ENCODE data around the gene CCDC190. TPM values are rescaled to one million over a fixed set of nuclear protein-coding genes. Genes with fewer than 3 reads are reported as not detected.
"Not testable (repeated sequence)": the region's sequence is repeated elsewhere in the genome, so short reads cannot be mapped to it uniquely, and the experiment has no call there.

CCDC190 gene
- total RNA-seq, 2 donors from 2014 or later: 0.19 to 0.37 TPM

GRCh38 chr1:162881590-162881989 lies 20.6 kb upstream of the CCDC190 start:
- DNase-seq (ENCODE audit: low spot score): no peak
- intact Hi-C loops (cut with DNase I): no loop called here

GRCh38 chr1:162880617-162881016 lies 19.6 kb upstream of the CCDC190 start:
- DNase-seq (ENCODE audit: low spot score); intact Hi-C loops (cut with DNase I): not testable (repeated sequence)

GRCh38 chr1:162878000-162878596 lies 17.1 kb upstream of the CCDC190 start:
- DNase-seq (ENCODE audit: low spot score): peak; percentile 87
- intact Hi-C loops (cut with DNase I): loop anchor here (5.0 to 10.0 kb wide), 3 partner anchors 294 to 439 kb away; no protein-coding TSS in a partner anchor

- DNase-seq (ENCODE audit: low spot score): no peak
- intact Hi-C loops (cut with DNase I): loop anchor here (5.0 to 10.0 kb wide), 3 partner anchors 295 to 440 kb away; no protein-coding TSS in a partner anchor
These were observed 16.4 kb upstream of the CCDC190 start for GRCh38 chr1:162877412-162877811.

GRCh38 chr1:162876751-162877150 lies 15.8 kb upstream of the CCDC190 start:
- intact Hi-C loops (cut with DNase I): loop anchor here (5.0 to 10.0 kb wide), 3 partner anchors 296 to 441 kb away; no protein-coding TSS in a partner anchor
- DNase-seq (ENCODE audit: low spot score): no peak

- intact Hi-C loops (cut with DNase I): loop anchor here in 1 of 2 donors (10.0 kb wide), 1 partner anchor 301 kb away; no protein-coding TSS in a partner anchor
- DNase-seq (ENCODE audit: low spot score): no peak
These were observed 13.0 kb upstream of the CCDC190 start for GRCh38 chr1:162873671-162874666.

- intact Hi-C loops (cut with DNase I): loop anchor here in 1 of 2 donors (10.0 kb wide), 1 partner anchor 302 kb away; no protein-coding TSS in a partner anchor
- DNase-seq (ENCODE audit: low spot score): no peak
These were observed 12.0 kb upstream of the CCDC190 start for GRCh38 chr1:162872981-162873380.

GRCh38 chr1:162871417-162871816 lies 10.4 kb upstream of the CCDC190 start:
- DNase-seq (ENCODE audit: low spot score): not testable (repeated sequence)
- intact Hi-C loops (cut with DNase I): loop anchor here in 1 of 2 donors (10.0 kb wide), 1 partner anchor 303 kb away; no protein-coding TSS in a partner anchor

GRCh38 chr1:162868972-162869371 lies 8.0 kb upstream of the CCDC190 start:
- DNase-seq (ENCODE audit: low spot score): no peak
- intact Hi-C loops (cut with DNase I): no loop called here

GRCh38 chr1:162861625-162862024 lies 650 bp upstream of the CCDC190 start:
- DNase-seq (ENCODE audit: low spot score): no peak
- intact Hi-C loops (cut with DNase I): no loop called here

- DNase-seq (ENCODE audit: low spot score): no peak
- intact Hi-C loops (cut with DNase I): loop anchor here (10.0 kb wide), 2 partner anchors 206 to 456 kb away; partner anchors contain the start of gene RGS4 (in 1 of the 2)
These were observed 1.8 kb downstream of the CCDC190 start for GRCh38 chr1:162859191-162859590.

GRCh38 chr1:162857850-162858249 lies 3.1 kb downstream of the CCDC190 start:
- DNase-seq (ENCODE audit: low spot score): no peak
- intact Hi-C loops (cut with DNase I): loop anchor here (10.0 kb wide), 2 partner anchors 207 to 457 kb away; partner anchors contain the start of gene RGS4 (in 1 of the 2)

GRCh38 chr1:162856260-162856659 lies 4.7 kb downstream of the CCDC190 start:
- DNase-seq (ENCODE audit: low spot score): no peak
- intact Hi-C loops (cut with DNase I): loop anchor here (10.0 kb wide), 2 partner anchors 209 to 459 kb away; partner anchors contain the start of gene RGS4 (in 1 of the 2)

GRCh38 chr1:162855461-162856150 lies 5.4 kb downstream of the CCDC190 start:
- no peak for DNase-seq (ENCODE audit: low spot score)
- intact Hi-C loops (cut with DNase I): loop anchor here (10.0 kb wide), 2 partner anchors 209 to 459 kb away; partner anchors contain the start of gene RGS4 (in 1 of the 2)

GRCh38 chr1:162854245-162854882 lies 6.6 kb downstream of the CCDC190 start:
- intact Hi-C loops (cut with DNase I): loop anchor here (5.0 to 10.0 kb wide), 3 partner anchors 210 to 460 kb away; partner anchors contain the start of gene RGS4 (in 1 of the 2)
- DNase-seq (ENCODE audit: low spot score): no peak

GRCh38 chr1:162851341-162851740 lies 9.6 kb downstream of the CCDC190 start:
- DNase-seq (ENCODE audit: low spot score): no peak
- intact Hi-C loops (cut with DNase I): loop anchor here (5.0 to 10.0 kb wide), 3 partner anchors 213 to 463 kb away; partner anchors contain the start of gene RGS4 (in 1 of the 2)

GRCh38 chr1:162849711-162850110 lies 11.3 kb downstream of the CCDC190 start:
- no peak for DNase-seq (ENCODE audit: low spot score)
- intact Hi-C loops (cut with DNase I): loop anchor here (5.0 to 10.0 kb wide), 4 partner anchors 215 to 465 kb away; partner anchors contain the start of gene RGS4 (in 1 of the 2)

- DNase-seq (ENCODE audit: low spot score): peak; percentile 90
- intact Hi-C loops (cut with DNase I): loop anchor here in 1 of 2 donors (10.0 kb wide), 1 partner anchor 327 kb away; no protein-coding TSS in a partner anchor
These were observed 13.0 kb downstream of the CCDC190 start for GRCh38 chr1:162847839-162848453.
